Colonic mucosa (tissue), 4 donors: Measurements from ENCODE around the gene CBLC. TPM values are rescaled to one million over a fixed set of nuclear protein-coding genes. Genes with fewer than 3 reads are reported as not detected.

Experiments
- DNase-seq: peaks from one replicate; pipeline ENCODE4 v3.0.0-alpha.2; 2020
- H3K27ac ChIP-seq: fragments of 200-600 bp; one replicate; pipeline ENCODE4 v1.8.0; 2021
- H3K27me3 ChIP-seq: fragments of 200-600 bp; one replicate; pipeline ENCODE4 v1.8.0; 2021
- H3K36me3 ChIP-seq: fragments of 200-600 bp; one replicate; pipeline ENCODE4 v1.8.0; 2021
- H3K4me1 ChIP-seq: fragments of 200-600 bp; one replicate; pipeline ENCODE4 v1.8.0; 2021; ENCODE audit warnings: mild to moderate bottlenecking
- H3K4me3 ChIP-seq: fragments of 200-600 bp; one replicate; pipeline ENCODE4 v1.8.0; 2021
- H3K9ac ChIP-seq, 2 donors: one replicate each; pipeline ENCODE4 v1.7.0; 2013; ENCODE audit warnings: control low read depth in 2 of 2, low read depth in 2 of 2, low read length in 2 of 2
- H3K9me3 ChIP-seq: fragments of 200-600 bp; one replicate; pipeline ENCODE4 v1.8.0; 2021
- CTCF ChIP-seq: fragments of 200-600 bp; IDR thresholded peaks from one replicate; pipeline ENCODE4 v1.8.0; 2022; ENCODE audit warnings: antibody characterized with exemption, mild to moderate bottlenecking
- intact Hi-C: fragments of 100-400 bp; cut with DNase I; formaldehyde crosslinking; loops from one replicate; pipeline ENCODE4 v1.14.1; 2022
- total RNA-seq, 2 donors: library from RNA; stranded (reverse); fragmentation: NEBNext Ultra II Directional in 1 of 2; extraction: Animal tissue kit (Norgen Biotek cat#: 25700) in 1 of 2; gene quantifications; one replicate each; pipeline ENCODE4 v1.2.1, GENCODE V29; 2021
- donor health status: healthy.
- donor health status: DM: no; HTN: no; CAD: no.
- donor health status: DM: no; HTN: no; CAD: no.

Gene CBLC
- total RNA-seq, 2 donors from 2014 or later: 65.6 to 78.0 TPM

GRCh38 chr19:44742330-44743061 is 35.2 kb upstream of the CBLC start:
- intact Hi-C loops: no loop called here
- DNase-seq: peak; percentile 41
- peaks cover 36% of the 10 kb centered on the region for H3K4me1 ChIP-seq
- H3K36me3 ChIP-seq: no peaks in the 10 kb centered on the region
- H3K27me3 ChIP-seq: no peaks in the 10 kb centered on the region
- peak overlapping the region; percentile 99 for H3K27ac ChIP-seq
- no peak overlapping the region for H3K4me3 ChIP-seq
- H3K9me3 ChIP-seq: no peaks in the 10 kb centered on the region
- TF ChIP-seq CTCF: no peak
- H3K9ac ChIP-seq: peak overlapping the region; percentile 70 to 91

- H3K4me1 ChIP-seq: peaks cover 36% of the 10 kb centered on the region
- TF ChIP-seq CTCF: no peak
- peak overlapping the region; percentile 56 to 70 for H3K9ac ChIP-seq
- peak; percentile 45 for DNase-seq
- no peaks in the 10 kb centered on the region for H3K36me3 ChIP-seq
- no peaks in the 10 kb centered on the region for H3K27me3 ChIP-seq
- intact Hi-C loops: no loop called here
- H3K4me3 ChIP-seq: no peak overlapping the region
- peak overlapping the region; percentile 99 for H3K27ac ChIP-seq
- no peaks in the 10 kb centered on the region for H3K9me3 ChIP-seq
These were observed 32.8 kb upstream of the CBLC start for GRCh38 chr19:44744871-44745332.

- Histone ChIP-seq H3K4me1 (peaks cover 35% of the 10 kb centered on the region), H3K27me3 (no peaks in the 10 kb centered on the region), H3K27ac (peak overlapping the region; percentile 99), H3K9me3 (no peaks in the 10 kb centered on the region), H3K36me3 (peaks cover under 1% of the 10 kb centered on the region), H3K4me3 (no peak overlapping the region), H3K9ac (peak overlapping the region; percentile 70)
- TF ChIP-seq CTCF: no peak
- peak; percentile 89 for DNase-seq
- intact Hi-C loops: no loop called here
These were observed 32.3 kb upstream of the CBLC start for GRCh38 chr19:44745341-44745831.

- DNase-seq: peak; percentile 29
- Histone ChIP-seq H3K9ac (peak overlapping the region; percentile 70), H3K9me3 (no peaks in the 10 kb centered on the region), H3K36me3 (peaks cover 5% of the 10 kb centered on the region), H3K4me3 (no peak overlapping the region), H3K27me3 (no peaks in the 10 kb centered on the region), H3K4me1 (peaks cover 34% of the 10 kb centered on the region), H3K27ac (peak overlapping the region; percentile 99)
- TF ChIP-seq CTCF: no peak
- intact Hi-C loops: no loop called here
These were observed 31.6 kb upstream of the CBLC start for GRCh38 chr19:44745887-44746600.

- H3K27ac ChIP-seq: peak overlapping the region; percentile 99
- H3K9me3 ChIP-seq: no peaks in the 10 kb centered on the region
- peak overlapping the region; percentile 58 for H3K4me3 ChIP-seq
- no peak for TF ChIP-seq CTCF
- peaks cover 5% of the 10 kb centered on the region for H3K36me3 ChIP-seq
- peaks cover 29% of the 10 kb centered on the region for H3K4me1 ChIP-seq
- peak overlapping the region; percentile 70 for H3K9ac ChIP-seq
- intact Hi-C loops: no loop called here
- H3K27me3 ChIP-seq: no peaks in the 10 kb centered on the region
- DNase-seq: peak; percentile 33
These were observed 31.1 kb upstream of the CBLC start for GRCh38 chr19:44746616-44746945.
